ENCODE results near the gene ADA.

- no peak for TF ChIP-seq CTCF (IDR thresholded peaks at IDR 0.05; ENCODE audit: insufficient read depth, low read depth, low read length)
- no peak for TF ChIP-seq EZH2 (IDR thresholded peaks at IDR 0.05; ENCODE audit: insufficient read depth, low read length)
These were observed 27.3 kb downstream of the ADA start for GRCh38 chr20:44624152-44624551.
